DMS153 (cell line): ENCODE results near the gene SH3D19.
"Not testable (repeated sequence)": the region's sequence is repeated elsewhere in the genome, so short reads cannot be mapped to it uniquely, and the experiment has no call there.

ENCODE experiments used
- DNase-seq: peaks from one replicate; lab custom pipeline; 2025; lab: John Stamatoyannopoulos, UW

The SH3D19 gene

GRCh38 chr4:151325111-151325948 is at the start of gene SH3D19:
TSS of gene SH3D19 (minus strand) at chr4:151325605. CDS start at chr4:151325352, 253 bp downstream.
- peak; percentile 73 for DNase-seq

- peak; percentile 42 for DNase-seq
These were observed 37.2 kb upstream of the SH3D19 start for GRCh38 chr4:151362404-151363164.

GRCh38 chr4:151361966-151362365 is 36.6 kb upstream of the SH3D19 start:
- DNase-seq: no peak

GRCh38 chr4:151361126-151361525 is 35.7 kb upstream of the SH3D19 start:
- DNase-seq: no peak

GRCh38 chr4:151359576-151359975 is 34.2 kb upstream of the SH3D19 start:
- peak; percentile 4 for DNase-seq

GRCh38 chr4:151358266-151358665 is 32.9 kb upstream of the SH3D19 start:
- DNase-seq: no peak

- DNase-seq: no peak
These were observed 31.1 kb upstream of the SH3D19 start for GRCh38 chr4:151356510-151356909.

- no peak for DNase-seq
These were observed 29.8 kb upstream of the SH3D19 start for GRCh38 chr4:151355155-151355554.

GRCh38 chr4:151347490-151348235 is 22.3 kb upstream of the SH3D19 start:
- no peak for DNase-seq

GRCh38 chr4:151344948-151345347 is 19.5 kb upstream of the SH3D19 start:
- DNase-seq: no peak

- DNase-seq: no peak
These were observed 15.5 kb upstream of the SH3D19 start for GRCh38 chr4:151340751-151341385.

GRCh38 chr4:151339467-151339866 is 14.1 kb upstream of the SH3D19 start:
- no peak for DNase-seq

GRCh38 chr4:151331276-151332042 is 6.1 kb upstream of the SH3D19 start:
- DNase-seq: no peak

- DNase-seq: no peak
These were observed 4.0 kb upstream of the SH3D19 start for GRCh38 chr4:151329217-151330007.

GRCh38 chr4:151325949-151326246 is 493 bp upstream of the SH3D19 start:
- no peak for DNase-seq

GRCh38 chr4:151324752-151325110 is 674 bp downstream of the SH3D19 start:
- DNase-seq: no peak

- DNase-seq: no peak
These were observed 1.2 kb downstream of the SH3D19 start for GRCh38 chr4:151324124-151324751.

- no peak for DNase-seq
These were observed 1.7 kb downstream of the SH3D19 start for GRCh38 chr4:151323667-151324066.

- no peak for DNase-seq
These were observed 2.8 kb downstream of the SH3D19 start for GRCh38 chr4:151322570-151322969.

- not testable (repeated sequence) for DNase-seq
These were observed 3.2 kb downstream of the SH3D19 start for GRCh38 chr4:151322161-151322560.
